Measurements from ENCODE around the gene PDX1.
"Not testable (repeated sequence)": the region's sequence is repeated elsewhere in the genome, so short reads cannot be mapped to it uniquely, and the experiment has no call there.

The PDX1 gene

GRCh38 chr13:27961227-27962085 is 41.7 kb downstream of the PDX1 start:
- DNase-seq (ENCODE audit: insufficient read length, low spot score) (no peak), FAIRE-seq (no peak)

GRCh38 chr13:27962128-27962841 is 42.5 kb downstream of the PDX1 start:
- no peak for TF ChIP-seq CTCF (IDR thresholded peaks at IDR 0.05; ENCODE audit: insufficient read depth, missing control alignments)
- no peak for FAIRE-seq
- no peak for DNase-seq (ENCODE audit: insufficient read length, low spot score)

More at GRCh38 chr13:27961227-27962085, 41.7 kb downstream of the PDX1 start:
- no peak for TF ChIP-seq CTCF (IDR thresholded peaks at IDR 0.05; ENCODE audit: insufficient read depth, missing control alignments)

- no peak for FAIRE-seq
- no peak for TF ChIP-seq CTCF (IDR thresholded peaks at IDR 0.05; ENCODE audit: insufficient read depth, missing control alignments)
- no peak for DNase-seq (ENCODE audit: insufficient read length, low spot score)
These were observed 43.2 kb downstream of the PDX1 start for GRCh38 chr13:27962982-27963381.

- DNase-seq (ENCODE audit: insufficient read length, low spot score) (no peak), FAIRE-seq (no peak)
- TF ChIP-seq CTCF (IDR thresholded peaks at IDR 0.05; ENCODE audit: insufficient read depth, missing control alignments): no peak
These were observed 43.7 kb downstream of the PDX1 start for GRCh38 chr13:27963491-27963890.

GRCh38 chr13:27964206-27964605 is 44.4 kb downstream of the PDX1 start:
- FAIRE-seq: not testable (repeated sequence)

GRCh38 chr13:27964741-27965323 is 45.0 kb downstream of the PDX1 start:
- no peak for DNase-seq (ENCODE audit: insufficient read length, low spot score)
- TF ChIP-seq CTCF (IDR thresholded peaks at IDR 0.05; ENCODE audit: insufficient read depth, missing control alignments): no peak

More at GRCh38 chr13:27964206-27964605, 44.4 kb downstream of the PDX1 start:
- DNase-seq (ENCODE audit: insufficient read length, low spot score): not testable (repeated sequence)

GRCh38 chr13:27965343-27965739 is 45.5 kb downstream of the PDX1 start:
- FAIRE-seq (no peak), DNase-seq (ENCODE audit: insufficient read length, low spot score) (no peak)
- TF ChIP-seq CTCF (IDR thresholded peaks at IDR 0.05; ENCODE audit: insufficient read depth, missing control alignments): no peak

More at GRCh38 chr13:27964741-27965323, 45.0 kb downstream of the PDX1 start:
- FAIRE-seq: no peak

Measured in D721Med (cell line).